ENCODE measurements around the gene CTH.

- no peak for TF ChIP-seq CTCF (IDR thresholded peaks at IDR 0.05; ENCODE audit: low read length)
- TF ChIP-seq EZH2 (optimal IDR thresholded peaks at IDR 0.05; ENCODE audit: low read depth, low read length), result no peak
- no peak for TF ChIP-seq EZH2phosphoT487 (IDR thresholded peaks at IDR 0.05; ENCODE audit: low read length)
These were observed 20.2 kb downstream of the CTH start for GRCh38 chr1:70431317-70431716.

All from MM.1S (cell line).